ENCODE results near the gene MAP3K2. TPM values are rescaled to one million over a fixed set of nuclear protein-coding genes. Genes with fewer than 3 reads are reported as not detected.

Gene MAP3K2
- total and polyA plus RNA-seq, 2 of the 8 experiments (the other 6 are each of a cell fraction or from before 2014, with no cell fraction given): 2.0 to 23.2 TPM

DNA sequence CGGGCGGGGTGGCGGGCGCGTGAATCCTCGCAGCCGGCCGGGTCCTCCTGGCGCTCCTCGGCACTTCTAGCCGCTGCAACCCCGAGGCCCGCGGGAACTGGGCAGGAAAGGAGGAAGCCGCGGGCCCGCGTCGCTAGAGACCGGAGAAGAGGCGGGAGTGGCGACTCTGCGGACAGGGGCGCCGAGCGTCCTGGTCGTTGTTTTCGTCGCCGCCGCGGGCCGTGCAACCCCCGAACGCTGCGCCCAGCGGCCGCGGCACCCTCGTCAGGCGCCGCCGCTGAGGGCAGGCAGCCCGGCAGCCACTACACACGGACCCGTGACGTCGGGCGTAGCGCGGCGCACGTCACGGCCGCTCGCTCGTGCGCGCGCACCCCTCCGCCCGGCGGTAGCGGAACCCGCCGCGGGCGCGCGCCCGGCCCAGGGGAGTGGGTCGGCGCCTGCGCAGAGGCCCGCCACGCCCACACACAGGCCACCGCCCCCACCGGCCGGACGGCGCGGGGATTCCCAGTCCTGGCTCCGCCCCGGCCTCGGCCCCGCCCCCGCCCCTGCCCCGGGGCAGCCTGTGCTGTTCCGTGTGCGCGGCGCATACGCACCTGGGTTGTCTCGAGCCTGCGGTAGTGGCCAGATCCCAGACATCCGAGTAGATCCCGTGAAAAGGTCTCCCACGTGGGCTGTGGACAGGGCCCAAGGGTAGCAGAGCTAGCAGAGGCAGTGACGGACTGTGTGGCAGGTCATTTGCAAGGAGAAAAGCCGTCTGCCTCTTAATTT, at the start of gene MAP3K2 (continued):
- TF ChIP-seq RBBP5 (IDR thresholded peaks at IDR 0.05; ENCODE audit: borderline replicate concordance, low read depth, low read length) (peak; percentile 50; the same call in 1 of the 2 replicates), TCF12 (IDR thresholded peaks at IDR 0.05; ENCODE audit: low read depth, low read length) (no peak)
